ENCODE data around the gene PMFBP1.

Gene PMFBP1

DNA sequence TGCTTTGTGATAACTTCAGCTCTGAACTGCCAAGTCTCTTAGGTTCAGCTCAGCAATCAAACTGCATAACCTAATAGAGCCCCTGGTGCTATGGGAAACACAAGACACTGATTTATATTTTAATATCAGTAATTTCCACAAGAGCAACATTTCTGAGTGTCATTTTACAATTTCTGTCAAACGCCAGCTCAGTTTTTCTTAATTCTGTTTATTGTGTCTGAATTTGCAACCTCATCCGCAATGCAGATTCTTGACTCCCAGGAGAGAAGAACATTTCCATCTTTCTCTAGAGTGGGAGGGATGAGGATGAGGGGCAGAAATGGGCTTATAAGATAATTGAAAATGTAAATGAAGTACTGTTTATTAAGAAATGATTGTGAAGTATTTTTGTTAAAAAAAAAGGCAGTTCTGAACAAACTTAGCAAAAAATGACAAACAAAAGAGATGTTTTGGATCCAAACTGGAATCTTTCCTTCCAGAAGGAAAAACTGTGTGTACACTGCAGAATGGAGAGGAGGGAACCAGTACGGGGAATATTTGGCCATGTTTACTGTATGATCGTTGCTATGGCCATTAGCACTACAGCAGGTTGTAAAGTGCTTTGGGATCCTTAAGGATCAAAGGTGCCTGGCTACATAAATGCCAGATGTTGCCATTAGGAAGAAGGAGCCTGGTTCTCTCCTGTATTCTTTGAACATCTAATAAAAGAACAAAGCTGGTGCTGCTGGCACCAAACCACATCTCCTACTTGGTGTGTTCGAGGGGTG is 7.4 kb upstream of the PMFBP1 start:
- DNase-seq: no peak

DNA sequence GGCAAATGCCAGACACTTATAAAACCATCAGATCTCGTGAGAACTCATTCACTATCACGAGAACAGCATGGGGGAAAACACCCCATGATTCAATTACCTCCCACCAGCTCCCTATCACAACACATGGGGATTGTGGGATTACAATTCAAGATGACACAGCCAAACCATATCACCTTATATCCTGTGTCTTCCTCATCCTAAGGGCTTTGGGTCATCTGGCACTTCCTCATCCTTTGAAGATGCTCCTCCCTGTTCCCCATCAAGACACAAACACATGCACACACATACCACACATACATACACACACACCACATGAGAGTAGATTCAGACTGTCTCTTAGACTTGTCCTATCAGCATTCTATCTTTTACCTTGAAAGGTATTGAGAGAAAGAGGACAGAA is 2.8 kb upstream of the PMFBP1 start:
- DNase-seq: no peak

DNA sequence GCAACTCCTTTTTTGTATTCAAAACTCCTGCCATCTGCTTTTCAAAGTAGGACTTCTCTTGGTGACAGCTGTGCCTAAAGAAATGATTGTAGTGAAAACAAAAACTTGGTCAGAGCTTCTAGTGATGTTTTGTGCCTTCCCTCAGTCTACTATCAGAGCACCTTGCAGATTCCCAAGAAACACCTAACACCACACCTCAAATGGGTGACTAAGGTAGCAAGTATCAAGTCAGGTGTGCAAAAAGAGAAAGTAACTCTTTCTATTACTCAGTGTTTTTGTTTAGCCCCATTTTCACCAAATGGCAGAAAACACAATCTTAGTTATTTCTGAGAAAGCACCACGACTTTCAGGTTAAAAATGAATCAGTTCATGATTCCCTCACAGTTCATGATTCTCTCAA is 2.0 kb upstream of the PMFBP1 start:
- no peak for DNase-seq

DNA sequence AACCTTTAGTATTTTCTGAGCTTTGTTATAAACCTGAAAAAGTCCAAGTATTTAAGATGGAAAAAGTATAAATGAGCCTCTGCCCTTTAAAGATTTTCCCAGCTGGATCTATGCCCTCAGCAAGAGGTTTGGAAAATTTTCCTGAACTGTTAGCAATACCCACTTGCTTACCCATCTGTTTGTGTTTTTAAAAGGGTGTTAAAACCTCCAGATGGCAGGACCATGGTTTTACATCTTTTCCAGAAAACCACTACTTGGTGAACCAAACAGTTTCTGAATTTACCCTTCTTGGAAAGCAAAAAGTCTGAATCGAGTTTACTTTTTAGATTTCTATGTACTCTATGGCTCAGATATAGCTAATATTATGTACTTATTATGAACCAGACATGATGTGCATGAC is 719 bp downstream of the PMFBP1 start:
- no peak for DNase-seq

DNA sequence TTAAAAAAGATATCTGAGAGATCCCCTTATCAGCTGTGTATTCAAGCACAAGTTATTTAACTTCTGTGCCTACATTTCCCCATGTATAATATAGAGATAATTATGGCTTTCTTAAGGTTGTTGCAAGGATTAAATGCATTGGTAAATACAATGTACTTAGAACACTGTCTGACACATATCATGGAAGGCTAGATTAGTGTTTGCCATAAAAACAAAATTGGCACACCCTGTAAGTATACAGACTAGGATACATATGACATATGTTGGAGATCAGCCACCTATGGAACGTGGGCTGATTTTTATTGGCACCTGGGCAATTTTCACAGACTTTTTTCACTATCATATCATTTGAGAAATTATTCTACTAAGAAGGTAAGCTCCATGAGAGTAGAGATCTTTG is 2.2 kb downstream of the PMFBP1 start:
- no peak for DNase-seq

DNA sequence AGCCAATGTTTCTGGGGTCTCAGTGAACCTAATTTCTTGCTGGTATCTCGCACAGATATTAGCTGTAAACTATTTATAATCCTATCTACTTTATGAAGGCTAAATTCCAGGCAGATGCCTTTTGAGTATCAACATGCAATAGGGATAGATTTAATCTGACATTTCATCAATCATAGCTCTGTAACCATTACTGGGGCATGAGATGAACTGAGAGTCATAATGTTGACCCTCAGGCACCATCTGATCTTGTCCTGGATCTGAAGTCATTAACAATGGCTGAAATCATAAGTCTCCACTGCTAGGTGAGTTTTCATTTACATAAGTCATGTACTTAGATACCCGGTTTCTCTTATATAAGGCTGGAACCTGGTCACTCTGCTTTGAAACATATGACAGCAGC is 3.6 kb downstream of the PMFBP1 start:
- DNase-seq: no peak

DNA sequence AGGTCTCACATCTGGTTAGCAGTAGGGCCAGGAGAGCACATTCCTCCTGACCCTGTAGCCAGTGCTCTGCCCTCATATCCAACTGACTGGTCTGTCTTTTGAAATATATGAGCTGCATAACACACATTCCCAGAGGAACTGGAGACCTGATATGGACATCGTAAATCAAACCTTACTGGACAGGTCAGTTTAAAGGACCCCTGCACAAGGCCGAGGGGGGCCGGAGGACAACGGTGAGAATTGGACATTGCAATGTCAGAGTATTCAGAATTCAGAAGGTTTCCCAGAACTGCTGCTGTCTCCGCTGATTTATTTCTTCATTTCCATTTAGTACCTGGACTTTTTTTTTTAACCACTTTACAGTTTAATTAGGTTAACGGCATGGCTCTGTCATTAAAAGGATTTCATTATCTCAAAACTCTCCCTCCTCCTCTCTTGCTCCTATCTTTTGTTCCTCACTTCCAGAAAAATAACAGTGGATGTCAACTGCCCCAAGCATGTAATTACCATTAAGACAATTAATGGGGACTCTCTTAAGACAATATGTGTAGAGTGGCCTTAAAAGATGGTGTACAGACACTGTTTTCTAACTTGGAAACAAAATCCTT is 4.9 kb downstream of the PMFBP1 start:
- DNase-seq: no peak

DNA sequence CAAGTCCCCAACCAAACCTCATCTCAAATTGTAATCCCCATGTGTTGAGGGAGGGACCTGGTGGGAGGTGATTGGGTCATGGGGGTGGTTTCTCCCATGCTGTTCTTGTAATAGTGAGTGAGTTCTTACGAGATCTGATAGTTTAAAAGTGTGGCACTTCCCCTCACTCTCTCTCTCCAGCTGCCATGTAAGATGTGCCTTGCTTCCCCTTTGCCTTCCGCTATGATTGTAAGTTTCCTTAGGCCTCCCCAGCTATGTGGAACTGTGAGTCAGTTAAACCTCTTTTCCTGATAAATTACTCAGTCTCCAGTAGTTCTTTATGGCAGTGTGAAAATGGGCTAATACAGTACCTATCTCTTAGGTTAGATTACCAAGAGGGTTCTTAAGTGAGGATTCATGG is 5.8 kb downstream of the PMFBP1 start:
- no peak for DNase-seq

DNA sequence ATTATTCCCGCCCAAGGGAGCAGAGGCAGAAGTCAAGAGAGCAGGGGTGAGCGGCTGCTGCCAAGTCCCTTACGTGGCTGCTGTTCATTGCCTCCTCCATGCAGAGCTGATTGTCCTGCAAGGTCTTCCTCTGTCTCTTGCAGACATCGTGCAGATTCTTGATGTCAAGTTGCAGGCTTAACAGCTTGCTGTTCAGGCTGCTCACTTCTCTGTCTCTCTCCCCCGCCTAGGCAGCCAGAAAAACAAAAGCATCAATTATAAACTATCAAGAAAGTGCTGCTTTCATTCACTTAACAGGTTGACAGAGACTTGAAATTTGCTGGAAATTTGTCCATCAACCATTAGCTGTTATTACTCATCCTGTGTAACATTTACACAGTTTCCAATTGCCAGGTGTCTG is 7.3 kb downstream of the PMFBP1 start:
- DNase-seq: no peak

DNA sequence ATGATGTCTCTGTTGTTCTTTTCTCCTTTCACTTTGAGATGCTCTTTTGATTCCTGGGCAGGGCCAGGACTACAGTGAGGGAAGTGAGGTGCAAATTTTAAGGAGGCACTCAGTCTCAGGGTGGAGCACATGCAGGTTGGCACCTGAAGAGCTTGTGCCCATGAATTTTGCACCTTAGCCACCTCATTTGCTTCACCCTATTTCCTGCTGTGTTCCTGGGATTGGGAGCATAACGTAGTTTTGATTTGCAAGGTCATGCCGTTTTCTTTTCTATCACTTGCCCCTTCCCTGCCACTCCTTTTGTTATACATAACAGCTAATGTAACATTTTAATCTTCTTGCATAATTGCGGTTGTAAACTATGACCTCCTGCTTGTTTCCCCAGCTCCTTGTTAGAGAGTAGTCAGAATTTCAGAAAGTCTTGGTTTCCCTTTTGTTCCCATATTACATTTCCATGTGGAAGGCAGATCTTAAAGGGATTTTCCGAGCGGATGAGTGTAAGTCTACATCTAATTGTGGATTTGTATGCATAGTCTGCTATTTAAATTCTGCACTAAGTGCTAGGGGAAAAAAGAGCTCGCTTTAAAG is 9.8 kb downstream of the PMFBP1 start:
- no peak for DNase-seq

DNA sequence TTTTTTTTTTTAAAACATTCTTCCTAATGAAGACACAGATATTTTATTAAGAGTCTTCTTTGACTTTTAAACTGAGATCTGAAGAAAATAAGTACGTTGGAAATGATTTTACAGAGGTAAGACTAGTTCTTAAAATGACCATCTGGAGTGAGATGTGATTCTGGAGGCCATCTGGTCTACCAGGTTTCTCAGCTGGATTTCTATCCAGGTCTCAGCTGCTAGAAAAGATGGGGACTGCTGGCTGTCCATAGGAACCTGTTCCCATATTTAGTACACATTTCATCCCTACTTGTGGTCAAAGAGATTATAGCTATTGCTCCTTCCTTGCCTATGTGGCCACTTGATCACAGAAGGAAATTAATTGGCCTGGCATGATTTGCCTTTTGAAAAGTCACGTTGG is 12.2 kb downstream of the PMFBP1 start:
- DNase-seq: no peak

DNA sequence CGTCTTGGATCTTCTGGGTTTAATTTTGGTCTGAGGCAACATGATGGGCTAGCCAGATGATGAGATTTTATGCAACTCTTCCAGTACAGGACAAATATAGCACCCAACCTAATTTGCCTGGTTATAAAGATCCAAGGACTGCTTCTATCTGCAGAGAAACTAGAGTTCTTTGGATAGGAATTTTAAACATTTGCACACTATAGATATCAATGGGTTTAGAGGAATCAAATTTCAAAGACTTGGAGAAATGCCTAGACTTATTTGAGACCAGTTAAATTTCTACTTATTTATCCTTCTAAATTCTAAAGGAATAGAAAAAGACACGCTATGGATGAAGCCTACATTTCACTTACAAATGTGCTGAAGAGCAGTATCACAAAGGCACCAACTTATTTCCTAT is 12.6 kb downstream of the PMFBP1 start:
- DNase-seq: no peak

DNA sequence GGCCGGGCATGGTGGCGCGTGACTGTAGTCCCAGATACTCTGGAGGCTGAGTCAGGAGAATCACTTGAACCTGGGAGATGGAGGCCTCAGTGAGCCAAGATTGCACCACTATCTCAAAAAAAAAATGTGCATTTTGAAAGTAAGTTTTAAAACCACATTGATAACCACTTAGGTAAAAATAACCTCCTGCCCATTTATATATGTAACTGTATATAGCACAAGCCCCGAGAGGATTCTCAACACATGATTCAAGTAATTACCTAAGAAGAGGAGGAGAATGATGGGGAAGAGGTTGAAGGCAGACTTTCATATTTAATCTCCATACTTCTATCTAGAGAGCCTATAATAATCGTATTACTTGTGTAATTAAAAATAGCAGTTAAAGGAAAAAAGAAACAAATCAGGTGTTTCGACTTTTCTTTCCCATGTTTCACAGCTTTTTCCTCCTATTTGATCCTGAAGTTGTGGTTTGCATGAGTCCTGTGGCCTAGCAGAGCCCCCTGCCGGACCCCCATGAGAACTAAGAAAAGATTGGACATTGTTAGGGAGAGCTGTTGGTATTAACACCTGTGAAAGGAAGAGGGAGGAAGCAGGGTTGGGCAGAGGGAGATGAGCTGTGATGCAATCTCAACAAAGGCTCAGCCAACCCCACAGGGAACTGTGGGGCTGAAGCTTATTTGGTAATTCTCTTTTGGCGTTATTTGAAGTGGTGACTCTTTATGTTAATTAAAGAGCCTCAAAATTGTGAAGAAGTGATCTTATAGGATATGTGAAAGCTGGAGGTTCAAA is 22.1 kb downstream of the PMFBP1 start:
- DNase-seq: no peak

DNA sequence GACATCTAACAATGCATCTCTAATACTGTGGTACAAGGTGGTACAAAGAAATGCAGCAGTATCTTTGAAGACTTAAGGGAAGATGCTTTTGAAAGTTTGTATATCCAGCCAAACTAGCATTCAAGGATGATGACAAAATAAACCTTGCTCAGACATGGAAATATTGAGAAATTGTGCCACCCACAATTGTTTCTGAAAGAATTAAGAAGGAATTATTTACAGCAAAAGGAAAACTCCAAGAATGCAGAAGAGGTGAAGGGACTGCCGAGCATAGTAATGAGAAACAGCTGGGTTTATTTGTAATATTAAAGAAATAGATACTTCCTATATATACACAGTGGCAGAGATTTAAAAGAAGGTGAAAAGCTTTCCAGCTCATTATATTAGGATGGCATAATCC is 29.5 kb downstream of the PMFBP1 start:
- DNase-seq: no peak

DNA sequence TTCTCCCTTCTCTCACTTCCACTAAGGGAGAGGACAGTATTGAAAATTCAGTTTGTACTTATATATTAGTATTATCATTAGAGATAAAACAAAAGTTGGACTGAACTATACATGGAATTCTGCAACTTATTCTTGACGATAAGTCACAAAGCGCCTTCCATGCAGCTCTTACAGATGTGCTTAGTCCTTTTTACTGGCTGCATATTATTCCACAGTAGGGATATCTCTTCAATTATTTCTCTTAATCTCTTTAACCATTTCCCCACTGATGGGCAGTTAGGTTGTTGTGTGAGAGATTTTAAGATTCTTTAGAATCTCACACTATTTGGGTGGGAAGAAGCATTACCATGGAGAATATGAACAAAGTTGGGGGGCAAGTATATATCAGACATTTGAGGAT is 32.0 kb downstream of the PMFBP1 start:
- no peak for DNase-seq

DNA sequence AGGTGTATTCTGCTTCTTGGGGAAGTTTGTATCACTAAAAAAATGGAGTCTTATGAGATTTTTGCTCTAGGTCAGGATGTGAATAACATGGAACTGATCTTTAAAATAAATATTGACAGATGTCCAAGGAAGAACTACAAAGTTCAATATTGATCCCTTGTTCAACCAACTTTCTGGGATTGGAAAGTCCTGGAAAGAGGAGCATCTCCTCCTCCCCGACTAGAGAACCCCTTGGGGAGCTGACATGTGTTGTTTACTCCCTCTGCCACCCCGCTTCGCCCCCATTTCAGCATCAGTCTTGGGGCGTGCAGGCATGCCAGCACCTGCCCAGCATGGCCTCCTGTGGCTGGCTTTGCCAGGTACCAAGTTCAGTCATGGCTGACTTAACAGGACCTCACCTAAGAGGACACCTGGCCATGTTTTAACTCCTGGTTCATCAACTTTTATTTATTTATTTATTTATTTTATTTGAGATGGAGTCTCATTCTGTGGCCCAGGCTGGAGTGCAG is 33.8 kb downstream of the PMFBP1 start:
- DNase-seq: no peak

DNA sequence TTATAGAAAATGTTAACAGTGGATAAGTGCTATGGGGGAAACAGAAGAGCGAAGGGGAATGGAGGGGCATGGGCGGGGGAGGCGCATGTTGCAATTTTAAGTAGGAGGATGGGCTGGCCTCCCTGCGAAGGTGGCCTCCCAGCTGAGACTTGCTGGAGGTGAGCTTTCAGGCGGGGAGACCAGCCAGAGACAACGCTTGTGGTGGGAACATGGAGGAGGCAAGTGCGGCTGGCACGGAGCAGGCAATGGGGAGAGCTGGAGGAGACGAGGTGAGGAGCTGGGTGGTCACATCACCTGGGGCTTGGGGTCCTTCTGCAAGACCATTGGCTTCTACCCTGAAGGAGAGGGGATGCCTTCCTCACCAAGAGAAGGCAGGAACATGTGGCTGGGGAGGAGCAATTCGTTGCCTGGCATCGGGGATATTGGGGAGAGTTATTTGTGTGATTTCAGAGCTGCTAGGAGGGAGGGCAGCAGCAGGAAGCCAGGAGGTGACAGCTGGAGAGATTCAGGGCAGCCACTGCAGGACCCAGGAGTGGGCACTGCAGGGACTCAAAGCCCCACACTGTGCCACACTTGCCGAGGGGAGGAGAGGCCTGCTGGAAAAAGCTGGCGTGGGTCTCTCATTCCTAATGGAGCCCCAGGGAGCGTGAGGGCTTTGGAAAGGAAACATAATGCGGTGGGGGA is 34.4 kb downstream of the PMFBP1 start:
- DNase-seq: no peak

DNA sequence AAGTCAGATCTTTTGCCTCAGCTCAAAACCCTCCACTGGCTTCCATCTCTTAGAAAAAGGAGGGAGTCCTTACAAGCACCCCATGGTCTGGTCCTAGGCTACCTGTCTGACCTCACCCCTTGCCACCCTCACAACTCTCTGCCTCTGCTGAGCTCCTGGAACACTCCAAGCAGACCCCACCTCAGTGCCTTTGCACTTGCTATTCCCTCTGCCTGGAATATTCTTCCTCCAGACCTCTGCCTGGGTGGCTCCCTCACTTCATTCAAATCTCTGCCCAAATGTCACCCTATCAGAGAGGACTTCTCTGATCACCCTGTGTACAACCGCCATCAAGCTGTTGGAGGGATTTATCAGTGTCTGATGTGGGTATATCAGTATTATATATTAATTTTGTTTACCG is 37.4 kb downstream of the PMFBP1 start:
- DNase-seq: no peak

DNA sequence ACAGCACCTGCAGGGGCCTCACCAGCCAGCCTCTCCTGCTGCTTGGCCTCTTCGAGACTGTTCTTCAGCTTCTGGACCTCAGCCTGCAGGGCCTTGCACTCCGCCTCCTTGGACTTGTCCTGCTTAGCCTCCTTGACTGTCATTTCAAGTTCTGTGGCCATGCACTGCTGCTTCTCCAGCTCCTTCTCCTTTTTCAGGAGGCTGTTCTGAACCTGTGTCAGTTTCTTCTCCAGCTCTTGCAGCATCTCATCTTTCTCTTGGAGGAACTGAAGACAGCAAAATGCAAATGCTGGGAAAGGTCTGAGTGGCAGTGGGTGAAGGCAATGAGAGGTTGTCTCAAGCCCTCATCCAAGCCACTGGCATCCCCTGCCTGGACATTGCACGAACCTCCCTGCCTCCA is 39.2 kb downstream of the PMFBP1 start:
- no peak for DNase-seq

DNA sequence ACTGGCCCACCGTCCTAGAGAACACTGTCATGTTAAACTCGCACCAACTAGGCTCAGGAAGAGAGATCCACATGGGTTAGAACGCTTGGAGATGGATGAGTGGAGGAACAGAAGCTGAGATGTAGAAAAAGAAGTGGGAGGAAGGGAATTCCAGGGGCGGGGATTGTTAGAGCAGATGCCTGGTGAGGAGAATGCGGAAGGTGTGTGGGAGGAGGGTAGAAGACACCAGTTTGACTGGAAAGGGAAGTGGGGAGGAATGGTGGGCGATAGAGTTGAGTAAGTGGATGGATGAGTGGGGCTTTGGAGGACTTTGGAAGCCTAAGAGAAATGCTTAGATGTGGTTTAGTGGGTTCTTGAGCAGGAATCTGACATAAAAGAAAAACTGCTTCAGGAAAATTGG is 40.9 kb downstream of the PMFBP1 start:
- no peak for DNase-seq

DNA sequence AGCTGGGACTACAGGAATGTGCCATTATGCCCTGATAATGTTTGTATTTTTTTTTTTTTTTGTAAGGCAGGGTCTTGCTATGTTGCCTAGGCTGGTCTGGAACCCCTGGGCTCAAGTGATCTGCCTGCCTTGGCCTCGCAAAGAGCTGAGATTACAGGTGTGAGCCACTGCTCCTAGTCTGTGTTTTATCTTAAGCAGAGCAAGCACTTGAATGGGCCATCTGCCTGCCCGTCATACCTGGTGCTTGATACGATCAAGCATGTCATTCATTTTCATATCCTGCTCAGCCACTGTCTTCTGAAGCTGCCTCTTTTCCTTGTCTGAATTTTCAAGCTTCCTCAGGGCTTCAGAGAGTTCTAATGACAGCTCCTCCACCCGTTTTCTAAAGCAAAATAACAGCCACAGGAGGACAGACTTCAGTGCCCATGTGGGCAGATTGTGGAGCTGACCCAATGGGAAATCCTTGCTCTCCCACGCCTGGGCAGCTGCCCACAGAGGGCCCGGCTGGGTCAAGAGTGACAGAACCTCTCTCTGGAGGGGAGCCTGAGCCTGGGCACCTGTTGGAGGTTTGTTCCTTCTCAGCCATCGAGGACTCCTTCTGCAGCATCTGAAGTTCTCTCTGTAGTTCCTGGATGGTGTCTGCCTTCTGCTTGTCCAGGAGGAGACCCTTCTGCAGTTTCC is 41.8 kb downstream of the PMFBP1 start:
- DNase-seq: no peak

DNA sequence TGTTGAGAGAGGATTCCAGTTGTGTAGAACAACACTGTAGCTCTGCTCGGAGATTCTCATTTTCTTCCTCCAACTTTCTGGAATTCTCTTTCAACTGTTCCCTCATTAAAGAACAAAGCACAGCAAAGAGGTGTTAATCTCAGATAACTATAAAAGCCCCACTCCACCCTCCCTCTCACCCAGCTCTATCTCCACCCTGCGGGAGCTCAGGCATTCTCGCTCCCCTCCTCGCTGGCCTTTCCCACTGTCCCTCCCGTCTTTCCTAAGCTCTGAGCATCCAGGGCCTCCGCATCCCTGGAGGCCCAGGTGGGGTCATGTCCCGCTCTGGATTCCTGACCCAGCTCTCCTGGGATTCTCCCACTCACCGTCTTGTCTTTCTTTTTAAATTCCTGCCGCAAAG is 43.3 kb downstream of the PMFBP1 start:
- no peak for DNase-seq

DNA sequence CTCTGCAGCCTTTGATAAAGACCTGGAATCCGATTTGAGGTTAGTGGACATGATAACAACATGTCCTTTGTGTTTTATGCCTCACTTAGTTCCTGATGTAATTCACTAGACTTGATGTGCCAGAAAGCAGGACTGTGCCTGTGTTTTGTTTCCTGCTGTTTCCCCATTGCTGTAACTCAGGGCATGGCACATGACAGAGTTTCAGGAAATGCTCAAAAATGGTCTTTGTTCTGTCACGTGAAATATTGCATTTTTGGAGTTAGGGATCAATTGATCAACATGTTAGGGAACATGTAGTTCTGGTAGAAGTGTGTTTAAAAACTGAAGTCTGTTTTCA is 45.6 kb downstream of the PMFBP1 start:
- DNase-seq: no peak
